Natural killer cell (primary cell): ENCODE results near the gene KSR2. TPM values are rescaled to one million over a fixed set of nuclear protein-coding genes. Genes with fewer than 3 reads are reported as not detected.

Experiments
- ATAC-seq, 3 donors: fragments of 150-1000 bp in 2 of 3; fragments of 200-7000 bp in 1 of 3; cut with Tn5 transposase; 1 replicate in 1 of 3; 2 replicates in 2 of 3; pipeline ENCODE4 v1.10.0; 2021; ENCODE audit warnings: mild to moderate bottlenecking in 2 of 3, moderate library complexity in 2 of 3
- DNase-seq, 2 donors: peaks; one replicate each; pipeline versions ENCODE4 v3.0.0 to v3.0.0-alpha.2; 2013 to 2021; ENCODE audit warnings: mixed read lengths in 1 of 2
- H3K27ac ChIP-seq: one replicate; pipeline ENCODE4 v1.5.1; 2013; ENCODE audit warnings: mild to moderate bottlenecking, low read length
- H3K27me3 ChIP-seq: one replicate; pipeline ENCODE4 v1.6.1; 2013; ENCODE audit warnings: low read length; ENCODE audit not compliant: control insufficient read depth, insufficient read depth
- H3K36me3 ChIP-seq: one replicate; pipeline ENCODE4 v1.6.1; 2013; ENCODE audit warnings: low read length; ENCODE audit not compliant: control insufficient read depth, insufficient read depth
- H3K4me1 ChIP-seq: one replicate; pipeline ENCODE4 v1.6.1; 2013; ENCODE audit warnings: low read length; ENCODE audit not compliant: control insufficient read depth, insufficient read depth
- H3K4me3 ChIP-seq: one replicate; pipeline ENCODE4 v1.5.1; 2013; ENCODE audit warnings: low read length
- H3K9me3 ChIP-seq: one replicate; pipeline ENCODE4 v1.6.1; 2013; ENCODE audit warnings: low read length; ENCODE audit not compliant: control insufficient read depth, insufficient read depth
- H3K27ac Mint-ChIP-seq, 2 donors: one replicate each; pipeline ENCODE4 v1.8.0; 2022; ENCODE audit warnings: mild to moderate bottlenecking in 2 of 2, mixed read lengths in 2 of 2, moderate library complexity in 1 of 2
- H3K27me3 Mint-ChIP-seq, 2 donors: one replicate each; pipeline ENCODE4 v1.8.0; 2022; ENCODE audit warnings: low read depth in 2 of 2, mixed read lengths in 2 of 2
- H3K36me3 Mint-ChIP-seq: one replicate; pipeline ENCODE4 v1.8.0; 2022; ENCODE audit warnings: mixed read lengths
- H3K4me1 Mint-ChIP-seq, 2 donors: one replicate each; pipeline ENCODE4 v1.8.0; 2022; ENCODE audit warnings: mixed read lengths in 2 of 2
- H3K4me3 Mint-ChIP-seq: one replicate; pipeline ENCODE4 v1.8.0; 2022; ENCODE audit warnings: mild to moderate bottlenecking, moderate library complexity, mixed read lengths
- H3K9me3 Mint-ChIP-seq, 2 donors: one replicate each; pipeline ENCODE4 v1.8.0; 2022; ENCODE audit warnings: mixed read lengths in 2 of 2
- CTCF ChIP-seq: fragments of 200-600 bp; IDR thresholded peaks from one replicate; pipeline ENCODE4 v1.8.0; 2022; ENCODE audit warnings: antibody characterized with exemption
- WGBS: methylation state at CpG from one replicate; pipeline ENCODE4 v1.1.7; 2013; ENCODE audit warnings: missing lambda C conversion rate; ENCODE audit not compliant: insufficient coverage; 5-methylcytosine and 5-hydroxymethylcytosine counted together
- intact Hi-C: fragments of 100-400 bp; cut with micrococcal nuclease; formaldehyde crosslinking; loops from one replicate; pipeline ENCODE4 v1.14.2; 2022
- total RNA-seq, 4 donors: library from RNA; stranded (reverse); fragments of 120-200 nt in 1 of 4; gene quantifications; one replicate each; pipeline versions ENCODE4 v1.2.3 to v1.2.4, GENCODE V29; 2013 to 2022

KSR2 gene
- total RNA-seq, 3 donors from 2014 or later (not counting 1 experiment from before 2014, with no cell fraction given) = not detected

GRCh38 chr12:118015944-118016343 is 47.2 kb upstream of the KSR2 start:
- Mint-ChIP-seq H3K27ac (peak overlapping the region; percentile 86 to 90), H3K4me1 (peaks cover 19 to 21% of the 10 kb centered on the region in 2 donors), H3K36me3 (peaks cover 5% of the 10 kb centered on the region), H3K4me3 (peak overlapping the region; percentile 96), H3K9me3 (no peaks in the 10 kb centered on the region), H3K27me3 (peaks cover 0 to 6% of the 10 kb centered on the region in 2 donors)
- DNase-seq = no peak
- intact Hi-C loops = loop anchor here (1.0 kb wide), 1 partner anchor 45 kb away; the partner anchor contains the start of gene WSB2
- no peak for TF ChIP-seq CTCF
- Histone ChIP-seq H3K4me1 (peaks cover 14% of the 10 kb centered on the region), H3K27ac (no peak overlapping the region), H3K27me3 (no peaks in the 10 kb centered on the region), H3K4me3 (no peak overlapping the region), H3K36me3 (peaks cover 13% of the 10 kb centered on the region), H3K9me3 (no peaks in the 10 kb centered on the region)
- no peak for ATAC-seq
- 49% methylated on average over 6 of the region's 9 CpGs for WGBS

GRCh38 chr12:118015306-118015705 is 46.5 kb upstream of the KSR2 start:
- Histone ChIP-seq H3K4me1 (peaks cover 14% of the 10 kb centered on the region), H3K4me3 (no peak overlapping the region), H3K36me3 (peaks cover 10% of the 10 kb centered on the region), H3K27ac (no peak overlapping the region), H3K27me3 (no peaks in the 10 kb centered on the region), H3K9me3 (no peaks in the 10 kb centered on the region)
- H3K4me1 Mint-ChIP-seq = peaks cover 19 to 21% of the 10 kb centered on the region in 2 donors
- H3K9me3 Mint-ChIP-seq = no peaks in the 10 kb centered on the region
- ATAC-seq (no peak), DNase-seq (no peak)
- TF ChIP-seq CTCF = no peak
- H3K4me3 Mint-ChIP-seq = peak overlapping the region; percentile 45
- H3K27ac Mint-ChIP-seq = peak overlapping the region in 1 of 2 donors; percentile 51
- H3K36me3 Mint-ChIP-seq = no peaks in the 10 kb centered on the region
- peaks cover 0 to 6% of the 10 kb centered on the region in 2 donors for H3K27me3 Mint-ChIP-seq
- 82% methylated on average over 2 of the region's 2 CpGs for WGBS
- intact Hi-C loops = no loop called here

GRCh38 chr12:118013283-118013682 is 44.5 kb upstream of the KSR2 start:
- no peak overlapping the region for H3K27ac ChIP-seq
- no peak for TF ChIP-seq CTCF
- H3K4me1 ChIP-seq = peaks cover 14% of the 10 kb centered on the region
- no peaks in the 10 kb centered on the region for H3K9me3 ChIP-seq
- H3K4me3 ChIP-seq = no peak overlapping the region
- Mint-ChIP-seq H3K4me1 (peaks cover 19 to 21% of the 10 kb centered on the region in 2 donors), H3K9me3 (no peaks in the 10 kb centered on the region), H3K27me3 (peaks cover 0 to 10% of the 10 kb centered on the region in 2 donors), H3K27ac (no peak overlapping the region), H3K4me3 (no peak overlapping the region), H3K36me3 (no peaks in the 10 kb centered on the region)
- H3K36me3 ChIP-seq = no peaks in the 10 kb centered on the region
- 90% methylated on average over 3 of the region's 3 CpGs for WGBS
- ATAC-seq (no peak), DNase-seq (no peak)
- intact Hi-C loops = no loop called here
- no peaks in the 10 kb centered on the region for H3K27me3 ChIP-seq

- intact Hi-C loops = no loop called here
- Histone ChIP-seq H3K9me3 (no peaks in the 10 kb centered on the region), H3K27ac (no peak overlapping the region), H3K4me3 (no peak overlapping the region), H3K27me3 (no peaks in the 10 kb centered on the region), H3K4me1 (peaks cover 6% of the 10 kb centered on the region), H3K36me3 (no peaks in the 10 kb centered on the region)
- Mint-ChIP-seq H3K36me3 (no peaks in the 10 kb centered on the region), H3K27me3 (peaks cover 0 to 10% of the 10 kb centered on the region in 2 donors), H3K27ac (no peak overlapping the region), H3K4me1 (peaks cover 6 to 11% of the 10 kb centered on the region in 2 donors), H3K9me3 (no peaks in the 10 kb centered on the region), H3K4me3 (no peak overlapping the region)
- no peak for DNase-seq
- ATAC-seq = no peak
- TF ChIP-seq CTCF = no peak
- 93% methylated on average over 3 of the region's 3 CpGs for WGBS
Observed at GRCh38 chr12:118011961-118012360, 43.2 kb upstream of the KSR2 start.
